GM19452 (cell line): Measurements from ENCODE around the gene SLX4IP.

Source experiments
- ATAC-seq: cut with Tn5 transposase; IDR thresholded peaks from one replicate; pipeline ENCODE4 v1.9.1; 2021; ENCODE audit not compliant: unreplicated experiment

The SLX4IP gene

DNA sequence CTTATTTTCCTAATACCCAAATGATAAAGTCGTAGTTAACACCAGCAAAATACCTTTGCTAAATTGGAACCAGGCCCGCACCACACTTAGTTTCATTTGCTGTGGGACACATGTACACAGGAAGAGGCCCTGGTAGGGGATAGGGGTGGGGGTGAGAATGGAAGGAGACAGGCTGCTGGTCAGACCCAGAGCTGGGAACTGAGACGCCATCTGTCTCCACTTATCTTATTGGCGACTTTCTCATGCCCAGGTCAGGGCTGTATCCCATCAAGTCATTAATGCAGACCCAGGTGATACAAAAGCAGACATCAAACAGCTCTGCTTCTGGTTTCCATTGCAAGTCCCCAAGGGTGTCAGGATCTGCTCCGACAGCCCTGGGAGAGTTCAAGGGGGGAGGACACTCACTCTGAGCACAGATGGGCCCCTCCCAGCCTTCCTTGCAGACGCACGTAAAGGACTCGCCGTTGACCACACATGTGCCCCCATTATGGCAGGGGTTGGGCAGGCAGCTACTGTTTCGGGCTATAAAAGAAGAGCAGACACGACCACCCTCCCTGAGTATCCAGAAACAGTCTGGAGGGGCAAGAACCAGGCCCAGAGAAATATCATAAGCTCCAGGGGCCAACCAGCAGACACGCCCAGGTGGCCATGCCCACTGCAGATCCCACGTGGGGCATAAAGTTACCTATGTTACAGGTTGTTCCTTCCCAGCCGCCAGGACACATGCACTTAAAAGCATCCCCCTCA, 209.5 kb downstream of the SLX4IP start:
- peak; percentile 75 for ATAC-seq

DNA sequence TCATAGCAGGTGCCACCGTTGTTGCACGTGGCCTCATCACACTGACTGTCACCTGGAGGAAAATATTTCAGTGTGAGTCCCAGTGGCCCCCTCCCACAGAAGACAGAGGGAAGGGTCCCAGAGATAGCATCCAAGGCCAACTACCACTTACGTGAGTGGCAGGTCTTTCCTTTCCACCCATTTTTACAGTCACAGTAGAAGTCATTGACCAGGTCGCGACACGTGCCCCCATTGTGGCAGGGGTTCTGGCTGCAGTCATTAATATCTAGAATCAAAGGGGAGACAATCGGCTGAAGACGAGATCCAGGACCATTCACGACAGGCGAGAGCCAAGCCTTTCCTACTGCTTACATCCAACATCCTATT, 210.1 kb downstream of the SLX4IP start:
- ATAC-seq = no peak

DNA sequence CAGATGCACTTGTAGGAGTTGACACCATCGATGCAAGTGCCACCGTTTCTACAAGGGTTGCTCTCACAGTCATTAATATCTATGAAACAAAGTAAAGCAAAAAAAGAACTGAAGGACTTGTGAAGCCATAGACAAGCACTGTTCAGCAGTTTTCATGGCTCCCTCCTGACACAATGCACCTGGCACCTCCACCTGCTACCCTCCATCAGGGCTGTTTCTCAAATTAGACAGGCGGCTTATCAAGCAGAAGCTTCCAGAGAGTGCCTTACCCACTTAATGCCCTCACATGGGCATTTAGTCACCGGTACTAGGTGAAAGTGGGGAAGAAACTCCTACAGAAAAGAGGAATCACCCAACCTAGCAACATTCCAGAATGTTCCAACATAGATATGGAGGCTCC, 210.9 kb downstream of the SLX4IP start:
- no peak for ATAC-seq

DNA sequence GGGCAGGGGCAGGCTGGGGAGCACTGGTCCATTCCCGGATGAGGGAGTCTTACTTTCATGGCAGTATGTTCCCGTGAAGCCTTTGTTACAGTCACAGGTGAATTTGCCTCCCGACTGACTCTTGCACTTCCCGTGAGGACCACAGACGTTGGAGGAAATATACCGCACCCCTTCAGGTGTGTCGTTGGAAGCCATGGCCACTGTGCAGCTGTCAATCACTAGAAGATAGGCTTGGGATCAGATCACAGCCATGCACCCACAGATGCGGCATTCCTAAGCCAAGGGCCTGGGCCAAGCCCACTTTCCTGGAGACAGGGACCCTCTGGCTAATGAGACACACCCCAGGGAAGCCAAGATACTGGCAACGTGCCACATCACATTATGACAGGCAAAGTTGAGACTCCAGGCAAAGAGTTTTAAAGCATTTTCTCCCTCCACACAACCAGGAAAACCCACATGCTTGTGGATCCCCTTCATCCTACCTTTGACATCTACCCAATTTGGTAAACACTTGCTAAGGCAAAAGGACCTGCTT, 211.8 kb downstream of the SLX4IP start:
- no peak for ATAC-seq

DNA sequence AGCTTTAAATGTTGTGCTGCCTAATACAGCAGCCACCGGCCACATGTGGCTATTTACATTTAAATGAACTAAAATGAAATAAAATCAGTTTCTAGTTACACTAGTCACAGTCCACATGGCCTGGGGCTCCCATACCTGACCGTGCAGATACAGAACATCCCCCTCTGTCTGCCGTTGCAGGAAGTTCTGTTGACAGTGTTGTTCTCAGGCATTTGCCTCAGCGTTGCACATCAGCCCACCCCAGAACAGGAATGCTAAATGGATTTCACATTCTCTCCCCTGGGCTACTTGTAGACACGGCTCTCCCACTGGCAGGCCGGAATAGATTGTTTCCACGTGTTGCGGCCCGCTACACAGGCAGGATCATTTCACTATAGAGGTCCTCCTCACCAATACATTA, 212.4 kb downstream of the SLX4IP start:
- no peak for ATAC-seq

DNA sequence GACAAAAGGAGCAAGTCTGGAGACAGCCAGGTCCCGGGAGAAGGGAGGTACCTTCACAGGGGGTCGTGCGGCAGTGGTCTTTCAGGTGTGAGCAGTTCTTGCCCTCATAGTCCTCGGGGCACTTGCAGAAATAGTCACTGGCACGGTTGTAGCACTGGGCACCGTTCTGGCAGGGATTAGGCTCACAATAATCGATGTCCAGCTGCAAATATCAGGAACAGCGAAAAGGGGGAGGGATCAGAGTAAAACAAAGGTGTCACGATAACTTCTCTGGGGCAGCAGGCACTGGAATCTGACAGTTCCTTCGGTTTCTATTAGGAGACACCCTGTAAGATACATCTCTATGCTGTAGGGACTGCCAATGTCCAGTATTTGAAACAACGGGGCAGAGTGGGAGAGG, 212.8 kb downstream of the SLX4IP start:
- ATAC-seq = no peak

- no peak for ATAC-seq
Observed at GRCh38 chr20:10648651-10649050, 213.5 kb downstream of the SLX4IP start.

- no peak for ATAC-seq
Observed at GRCh38 chr20:10649080-10649796, 214.1 kb downstream of the SLX4IP start.

GRCh38 chr20:10649797-10650160, 214.7 kb downstream of the SLX4IP start:
- no peak for ATAC-seq

DNA sequence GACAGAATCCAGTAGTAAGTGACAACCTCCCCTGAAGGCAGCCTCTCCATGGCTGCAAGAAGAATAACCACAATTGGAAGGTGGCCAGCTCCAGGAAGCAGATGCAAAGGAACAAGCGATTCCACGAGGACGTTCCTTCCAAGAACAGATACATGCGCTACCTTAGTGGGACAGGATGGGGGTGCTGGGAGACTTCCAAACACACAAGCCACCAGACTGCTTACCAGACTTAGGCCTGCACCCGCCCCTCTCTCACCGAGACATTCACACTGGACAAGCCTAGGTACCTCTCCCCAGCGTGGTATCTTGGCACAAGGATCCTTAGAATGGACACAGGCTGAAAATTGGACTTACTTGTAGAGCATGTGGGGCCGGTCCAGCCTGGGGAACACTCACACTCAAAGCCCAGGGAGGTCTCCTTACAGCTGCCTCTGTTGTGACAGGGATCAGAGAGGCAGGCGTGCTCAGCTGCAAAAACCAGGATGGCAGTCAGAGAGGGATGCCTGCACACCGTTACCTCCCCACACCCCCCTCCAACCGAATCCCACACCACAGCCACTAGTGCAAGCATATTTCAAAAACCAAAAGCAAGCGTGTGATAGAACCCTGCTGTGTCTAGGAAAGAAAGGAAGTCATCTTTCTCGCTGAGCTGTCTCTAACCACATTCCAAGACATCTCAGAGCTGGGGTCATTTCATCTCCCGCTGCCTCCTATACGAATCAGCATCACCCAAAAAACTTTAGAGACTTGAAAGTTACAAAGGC, 216.3 kb downstream of the SLX4IP start:
- no peak for ATAC-seq

GRCh38 chr20:10652185-10652584, 217.1 kb downstream of the SLX4IP start:
- ATAC-seq = no peak

DNA sequence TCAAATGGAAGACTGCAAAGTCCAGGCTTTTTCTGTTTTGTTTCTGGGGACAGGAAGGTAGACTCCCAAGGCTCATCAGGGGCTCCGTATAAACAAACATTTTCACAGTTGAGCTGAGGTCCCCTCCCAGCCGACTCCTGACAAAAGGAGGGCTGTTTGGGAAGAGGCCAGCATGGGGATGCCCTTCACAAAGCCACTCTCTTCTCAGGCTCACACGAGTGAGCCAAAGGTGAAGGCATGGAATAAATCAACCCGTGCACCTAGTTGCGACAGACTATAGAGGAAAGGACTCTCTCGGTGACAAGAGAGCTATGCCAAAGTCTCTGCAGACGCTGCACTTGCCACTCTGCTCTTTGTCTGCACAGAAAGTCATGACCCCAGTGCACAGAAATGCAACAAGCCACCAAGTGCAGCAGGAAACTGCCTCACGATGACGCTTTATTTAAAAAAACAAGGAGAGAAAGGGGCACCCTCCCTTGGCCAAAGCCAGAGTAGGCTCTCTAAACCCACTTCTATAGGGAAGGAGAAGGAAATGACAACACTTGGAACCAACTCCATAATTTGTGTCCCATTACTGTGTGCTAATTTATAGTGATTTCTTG, 217.7 kb downstream of the SLX4IP start:
- no peak for ATAC-seq

GRCh38 chr20:10653599-10654249, 218.6 kb downstream of the SLX4IP start:
- no peak for ATAC-seq

DNA sequence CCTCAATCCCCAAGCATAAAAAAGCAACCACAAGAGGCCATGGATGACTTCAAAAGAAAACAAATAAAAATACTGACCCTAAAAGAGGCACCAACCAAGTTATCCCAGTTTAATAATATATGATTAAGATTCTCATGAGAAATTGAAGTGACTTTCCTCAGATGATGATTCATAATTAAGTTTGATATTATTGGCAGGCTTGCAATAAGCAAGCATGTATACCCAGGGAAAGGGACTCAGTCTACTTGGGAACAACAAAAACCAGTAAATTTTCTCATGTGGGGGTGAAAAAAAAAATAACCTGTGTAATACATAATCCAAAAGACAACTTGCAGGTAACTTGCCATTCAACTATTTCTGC, 219.1 kb downstream of the SLX4IP start:
- ATAC-seq = no peak

GRCh38 chr20:10654630-10655029, 219.5 kb downstream of the SLX4IP start:
- ATAC-seq = peak; percentile 58

DNA sequence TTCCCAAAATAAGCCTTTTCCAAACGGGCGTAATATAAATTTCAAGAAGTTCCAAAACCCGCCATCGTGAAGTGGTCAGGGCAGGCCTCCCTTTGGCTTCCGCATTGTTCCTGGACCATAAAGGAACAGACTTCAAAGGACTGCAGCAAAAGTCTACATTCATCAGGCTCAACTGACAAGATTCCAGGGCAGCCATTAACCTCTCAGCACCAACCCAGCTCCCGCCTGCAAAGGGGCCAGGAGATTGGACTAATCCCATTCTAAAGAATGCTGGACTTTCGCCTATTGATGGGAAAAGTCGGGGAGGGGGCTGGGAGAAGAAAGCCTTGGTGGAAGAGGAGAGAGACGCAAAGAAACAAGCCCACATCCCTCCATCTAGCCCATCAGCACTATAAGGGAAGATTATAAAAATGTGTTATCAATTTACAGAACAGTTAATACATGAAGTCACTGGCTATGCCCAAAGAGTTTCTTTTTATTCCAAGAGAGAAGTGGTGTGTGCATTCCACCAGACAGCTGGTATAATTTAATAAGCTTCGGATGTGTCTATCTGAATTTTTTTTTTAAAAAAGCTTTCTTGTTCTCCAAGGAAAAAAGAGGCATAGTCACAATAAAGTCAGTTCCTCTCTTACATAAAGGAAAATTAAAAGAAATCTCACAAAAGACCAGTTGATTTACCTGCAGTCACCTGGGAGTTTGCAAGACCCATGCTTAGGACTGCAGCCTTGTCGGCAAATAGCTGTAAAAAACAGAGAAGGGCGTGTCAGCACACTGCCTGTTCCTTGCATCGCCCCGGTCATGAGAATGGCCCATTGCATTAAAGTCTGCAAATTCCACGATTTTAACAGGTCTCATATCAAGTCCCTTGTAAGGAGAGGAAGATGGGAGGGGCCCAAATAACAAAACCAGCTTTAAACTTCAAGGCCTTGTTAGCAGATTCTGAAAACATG, 220.9 kb downstream of the SLX4IP start:
- ATAC-seq = no peak

DNA sequence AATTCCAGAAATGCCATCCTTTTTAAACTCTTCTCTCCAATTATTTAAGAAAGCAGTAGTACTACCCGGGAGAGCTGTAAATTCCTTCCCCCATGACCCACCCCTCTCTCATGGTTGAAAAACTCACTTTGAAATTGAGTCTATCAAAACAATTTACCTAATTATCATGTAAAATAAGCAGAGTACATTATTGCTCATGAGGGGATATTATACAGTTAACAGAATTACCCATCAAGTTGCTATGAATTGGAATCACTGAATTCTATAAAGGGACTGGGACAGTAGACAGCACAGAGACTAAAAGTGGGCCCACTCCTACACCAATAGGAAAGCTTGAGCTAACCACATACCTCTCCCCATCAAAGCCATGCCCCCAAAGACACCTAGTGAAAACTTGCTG, 222.3 kb downstream of the SLX4IP start:
- ATAC-seq = no peak

DNA sequence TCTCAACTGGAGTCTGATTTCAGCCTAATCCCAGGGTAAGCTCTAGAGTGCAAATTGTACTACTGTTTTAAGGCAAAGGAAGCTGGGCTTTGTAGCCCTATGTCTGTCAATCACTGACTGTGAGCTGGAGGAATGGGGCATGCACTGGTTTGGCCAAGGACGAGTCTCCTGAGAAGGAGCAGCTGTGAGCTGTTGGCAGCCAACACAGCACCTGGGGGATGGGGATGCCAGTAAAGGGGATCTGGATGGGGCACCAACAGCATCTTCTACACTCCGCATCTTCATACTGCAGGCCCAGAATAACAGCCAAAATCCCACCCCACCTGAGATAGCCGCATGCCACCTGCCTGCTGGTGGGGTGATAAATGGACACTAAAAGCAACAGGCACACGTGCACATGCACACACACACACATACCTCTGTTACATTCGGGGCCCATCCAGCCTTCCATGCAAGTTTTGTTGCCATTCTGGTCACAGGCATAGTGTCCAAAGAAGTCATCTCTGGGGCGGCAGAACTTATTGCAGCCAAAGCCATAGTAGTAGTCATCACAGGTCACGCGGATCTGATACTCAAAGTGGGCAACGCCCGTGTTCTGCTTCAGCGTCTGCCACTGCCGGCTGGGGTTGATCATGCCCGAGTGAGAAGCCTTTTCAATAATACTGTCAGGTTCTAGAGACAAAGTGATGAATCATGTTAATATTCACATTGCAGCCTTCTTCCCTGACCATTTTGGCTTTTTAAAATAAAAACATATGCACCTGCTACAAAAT, 223.1 kb downstream of the SLX4IP start:
- ATAC-seq = no peak
